HG02571 (cell line): ENCODE data around the gene TRPV3.
"Not testable (repeated sequence)": the region's sequence is repeated elsewhere in the genome, so short reads cannot be mapped to it uniquely, and the experiment has no call there.

Experiments used
- ATAC-seq: cut with Tn5 transposase; IDR thresholded peaks from one replicate; pipeline ENCODE4 v1.9.1; 2021; ENCODE audit warnings: mild to moderate bottlenecking, moderate library complexity; ENCODE audit not compliant: unreplicated experiment

The TRPV3 gene

DNA sequence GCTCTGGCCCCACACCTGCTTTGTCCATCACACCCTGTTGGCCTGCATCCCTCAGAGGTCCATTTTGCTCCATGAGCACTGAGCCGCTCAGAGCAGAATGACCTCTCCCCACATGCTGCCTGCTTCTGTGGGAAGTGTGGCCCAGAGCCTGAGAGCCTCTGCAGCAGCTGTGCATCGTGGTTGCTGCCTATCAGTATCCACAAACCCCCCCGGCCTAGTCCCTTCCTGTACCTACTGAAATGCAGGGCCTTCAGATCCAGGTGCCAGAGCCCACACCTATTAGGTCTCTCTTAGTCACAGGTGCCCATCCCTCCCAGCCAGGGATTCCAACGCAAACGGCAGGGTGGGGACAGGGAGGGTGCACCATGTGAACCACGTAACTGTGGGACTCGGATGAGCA, 16.6 kb upstream of the TRPV3 start:
- no peak for ATAC-seq

DNA sequence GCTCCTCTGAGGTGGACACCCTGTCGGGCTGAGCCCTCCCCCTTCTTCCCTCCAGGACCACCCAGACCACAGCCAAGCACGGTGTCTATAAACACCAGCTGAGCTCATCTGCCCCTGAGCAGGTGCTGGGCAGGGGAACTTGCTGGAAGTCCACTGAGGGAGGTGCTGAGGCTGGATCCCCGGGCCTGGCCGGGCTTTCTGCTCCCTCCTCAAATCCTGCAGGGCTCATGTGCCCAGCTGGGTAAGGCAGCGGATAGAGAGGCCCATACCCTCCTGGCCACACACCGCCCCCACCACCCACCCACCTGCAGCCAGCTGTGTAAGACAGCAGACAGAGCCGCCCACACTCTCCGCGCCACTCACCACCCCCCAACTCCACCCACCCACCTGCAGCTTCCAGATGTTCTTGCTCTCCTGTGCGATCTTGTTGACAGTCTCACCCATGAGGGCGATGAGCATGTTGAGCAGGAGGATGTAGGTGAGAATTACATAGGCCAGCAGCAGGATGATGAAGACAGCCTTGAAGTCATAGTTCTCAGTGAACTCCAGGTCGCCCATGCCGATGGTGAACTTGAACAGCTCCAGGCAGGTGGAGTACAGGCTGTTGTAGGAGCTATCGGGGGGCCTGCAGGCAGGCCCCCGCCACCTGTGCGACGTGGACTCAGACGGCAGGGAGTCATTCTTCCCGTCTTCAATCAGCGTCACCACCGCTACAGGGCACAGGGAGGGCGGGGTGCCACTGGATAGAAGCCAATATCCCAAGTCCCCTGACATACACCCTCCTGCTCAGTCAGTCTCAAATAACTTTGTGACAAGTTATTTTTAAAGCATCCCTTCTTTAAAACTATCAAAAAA, 15.9 kb upstream of the TRPV3 start:
- no peak for ATAC-seq

DNA sequence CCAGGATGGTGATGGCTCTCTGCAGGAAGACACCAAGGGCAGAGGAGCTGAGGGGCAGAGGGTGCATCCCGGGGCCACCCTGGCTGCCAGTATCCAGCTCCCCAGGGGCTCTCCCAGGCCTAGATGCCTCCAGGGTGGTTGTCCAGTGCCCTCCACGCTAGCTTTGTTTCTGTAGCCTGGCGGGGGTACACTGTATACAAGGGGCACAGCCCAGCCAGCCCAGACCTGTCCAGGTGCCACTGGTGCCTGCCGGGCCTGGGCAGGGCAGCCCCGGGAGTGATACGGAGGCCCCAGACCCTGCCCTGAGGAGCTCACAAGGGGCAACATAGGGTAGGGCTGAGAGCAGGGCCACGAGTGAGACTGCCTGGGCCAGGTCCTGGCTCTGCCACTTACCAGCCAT, 14.6 kb upstream of the TRPV3 start:
- ATAC-seq: no peak

DNA sequence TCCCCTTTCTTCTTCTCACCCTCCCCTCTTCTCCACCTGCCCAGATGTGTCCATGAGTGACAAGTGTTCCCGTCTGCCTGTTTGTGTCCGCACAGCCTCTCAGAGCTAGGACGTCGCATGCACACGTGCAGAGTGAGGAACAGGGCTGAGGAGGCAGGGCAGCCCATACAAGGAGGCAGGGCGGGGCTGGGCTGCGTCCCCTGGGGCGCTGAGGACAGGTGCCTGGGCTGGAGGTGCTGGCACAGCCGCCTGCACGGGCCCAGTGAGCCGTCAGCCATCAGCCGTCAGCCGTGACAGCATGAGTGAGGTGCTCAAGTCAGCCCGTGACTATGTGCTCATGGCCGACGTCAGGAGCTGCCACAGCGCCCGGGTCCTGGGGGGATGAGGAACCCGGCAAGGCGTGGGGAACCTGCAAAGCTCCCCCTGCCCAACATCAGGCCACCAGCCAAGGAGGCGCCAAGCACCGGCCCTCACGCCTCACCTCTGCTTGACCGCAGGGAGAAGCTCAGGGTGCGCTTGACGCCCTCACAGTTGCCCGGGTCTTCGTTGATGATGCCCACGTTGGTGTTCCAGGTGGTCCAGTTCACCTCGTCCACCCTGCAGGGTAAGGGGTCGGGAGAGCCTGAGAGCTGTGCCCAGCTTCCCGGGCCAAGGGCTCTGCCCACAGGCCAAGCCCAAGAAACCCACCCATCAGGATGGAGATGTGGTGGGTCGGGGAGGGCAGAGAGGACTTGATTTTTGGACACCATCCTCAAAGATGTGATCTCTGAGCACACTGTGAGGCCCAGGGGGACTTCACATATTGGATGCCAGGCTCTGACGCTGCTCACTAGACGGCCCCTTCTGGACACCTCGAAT, 13.7 kb upstream of the TRPV3 start:
- ATAC-seq: no peak

DNA sequence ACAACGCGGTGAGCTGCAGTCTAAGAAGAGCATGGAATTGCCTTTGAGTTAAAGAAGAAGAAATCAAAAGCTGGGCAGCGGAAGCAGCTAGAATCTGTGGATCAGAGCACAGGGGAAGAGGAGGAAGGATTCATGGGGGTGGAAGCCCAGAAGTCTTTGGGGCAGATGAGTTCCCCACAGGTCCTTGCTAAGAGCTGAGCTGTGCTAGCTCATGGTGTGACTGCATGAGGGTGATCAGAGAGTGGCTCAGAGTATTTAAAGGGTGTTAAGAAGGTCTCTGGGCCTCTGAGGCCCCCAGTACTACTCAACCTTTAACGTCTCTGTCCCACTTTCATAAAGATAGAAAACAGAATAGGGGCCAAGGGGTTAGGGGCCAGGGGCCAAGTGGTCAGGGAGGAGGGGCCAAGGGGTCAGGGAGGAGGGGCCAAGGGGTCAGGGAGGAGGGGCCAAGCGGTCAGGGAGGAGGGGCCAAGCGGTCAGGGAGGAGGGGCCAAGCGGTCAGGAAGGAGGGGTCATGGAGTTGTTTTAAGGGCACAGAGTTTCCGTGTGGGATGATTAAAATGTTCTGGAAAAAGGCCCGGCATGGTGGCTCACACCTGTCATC, 12.0 kb upstream of the TRPV3 start:
- ATAC-seq: no peak

DNA sequence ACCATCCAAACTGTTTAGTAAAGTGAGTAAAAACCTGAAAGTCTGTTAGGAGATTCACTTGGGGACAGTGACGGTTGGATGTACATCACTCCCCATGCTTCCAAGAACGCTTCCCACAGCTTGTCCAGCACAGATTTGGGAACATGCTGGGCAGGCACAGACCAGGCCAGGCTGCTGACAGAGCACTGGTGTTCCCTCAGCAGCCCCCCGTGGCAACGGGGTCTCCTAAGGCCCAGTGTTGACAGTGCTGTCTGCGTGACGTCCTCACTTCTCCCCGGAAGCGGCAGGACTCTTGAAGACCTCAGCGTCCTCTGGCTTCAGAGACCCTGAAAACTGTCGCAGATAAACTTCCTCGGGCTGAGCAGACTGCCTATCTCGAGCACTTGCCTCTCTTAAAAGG, 8.9 kb upstream of the TRPV3 start:
- ATAC-seq: no peak

DNA sequence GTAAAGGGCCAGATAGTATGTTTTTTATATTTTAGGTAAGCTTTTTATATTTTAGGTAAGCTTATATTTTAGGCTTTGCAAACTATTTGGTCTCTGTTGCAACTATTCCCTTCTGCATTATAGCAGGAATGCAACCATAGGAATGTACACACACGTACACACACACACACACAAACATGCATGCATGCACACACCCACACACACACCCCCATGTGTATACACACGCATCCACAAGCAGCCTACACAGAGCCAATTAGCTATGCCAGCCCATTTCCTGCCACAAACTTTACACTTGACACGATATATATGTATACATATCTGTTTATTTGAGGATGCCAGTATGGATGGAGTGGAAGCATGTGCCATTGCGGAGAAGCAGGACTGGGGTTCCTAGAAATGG, 7.5 kb upstream of the TRPV3 start:
- ATAC-seq: no peak

DNA sequence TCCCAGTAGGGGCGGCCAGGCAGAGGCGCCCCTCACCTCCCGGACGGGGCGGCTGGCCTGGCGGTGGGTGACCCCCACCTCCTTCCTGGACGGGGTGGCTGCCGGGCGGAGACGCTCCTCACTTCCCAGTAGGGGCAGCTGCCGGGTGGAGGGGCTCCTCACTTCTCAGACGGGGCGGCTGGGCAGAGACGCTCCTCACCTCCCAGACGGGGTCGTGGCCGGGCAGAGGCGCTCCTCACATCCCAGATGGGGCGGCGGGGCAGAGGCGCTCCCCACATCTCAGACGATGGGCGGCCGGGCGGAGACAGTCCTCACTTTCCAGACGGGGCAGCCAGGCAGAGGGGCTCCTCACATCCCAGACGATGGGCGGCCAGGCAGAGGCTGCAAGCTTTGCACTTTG, 6.6 kb upstream of the TRPV3 start:
- not testable (repeated sequence) for ATAC-seq

DNA sequence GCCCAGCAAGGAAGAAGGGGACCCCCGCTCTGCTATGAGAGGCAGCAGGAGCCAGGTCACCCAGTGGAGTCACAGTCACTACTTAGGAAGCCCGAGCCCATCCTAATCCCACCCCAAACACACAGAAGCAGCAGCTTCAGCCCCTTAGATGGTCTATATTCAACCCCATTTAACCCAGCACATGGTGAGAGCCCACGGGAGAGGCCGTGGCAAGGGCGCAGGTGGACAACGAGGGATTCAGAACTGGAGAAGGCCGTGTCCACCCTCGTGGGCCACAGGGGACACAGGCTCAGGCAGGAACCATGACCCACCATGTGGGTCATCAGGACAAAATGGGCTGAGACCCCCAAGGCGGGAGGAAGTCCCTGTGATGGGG, 1.6 kb upstream of the TRPV3 start:
- ATAC-seq: no peak

DNA sequence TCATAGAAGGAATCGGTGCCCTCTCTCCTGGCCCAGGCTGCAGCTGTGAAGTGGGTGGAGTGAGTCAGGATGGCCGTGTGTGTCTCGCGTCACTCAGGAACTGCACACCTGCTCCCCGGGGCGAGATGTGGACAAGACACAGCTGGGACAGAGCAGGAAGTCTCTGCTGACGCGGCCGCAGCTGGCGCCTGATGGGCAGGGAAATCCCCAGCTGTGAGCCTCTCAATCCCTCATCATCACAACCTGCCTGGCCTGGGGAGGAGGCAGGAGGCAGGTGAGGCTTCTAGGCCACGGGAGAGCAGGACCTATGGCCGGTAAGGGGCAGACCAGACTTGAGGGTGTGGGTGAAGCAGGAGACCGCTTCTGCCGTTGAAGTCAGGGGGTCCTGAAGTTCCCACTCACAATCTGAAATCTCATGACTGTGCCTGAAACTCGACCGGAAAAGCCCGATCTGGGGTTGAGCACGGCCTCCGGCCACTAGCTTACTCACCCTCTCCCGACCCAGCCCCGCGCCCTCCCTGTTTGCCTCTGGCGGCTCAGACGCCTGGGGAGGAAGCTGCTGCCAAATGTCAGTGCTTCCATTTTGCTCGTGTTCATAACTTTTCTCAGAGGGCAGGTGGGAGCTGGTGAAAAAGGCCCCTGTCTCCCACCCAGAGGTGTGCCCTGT, 1.1 kb upstream of the TRPV3 start:
- peak; percentile 59 for ATAC-seq

DNA sequence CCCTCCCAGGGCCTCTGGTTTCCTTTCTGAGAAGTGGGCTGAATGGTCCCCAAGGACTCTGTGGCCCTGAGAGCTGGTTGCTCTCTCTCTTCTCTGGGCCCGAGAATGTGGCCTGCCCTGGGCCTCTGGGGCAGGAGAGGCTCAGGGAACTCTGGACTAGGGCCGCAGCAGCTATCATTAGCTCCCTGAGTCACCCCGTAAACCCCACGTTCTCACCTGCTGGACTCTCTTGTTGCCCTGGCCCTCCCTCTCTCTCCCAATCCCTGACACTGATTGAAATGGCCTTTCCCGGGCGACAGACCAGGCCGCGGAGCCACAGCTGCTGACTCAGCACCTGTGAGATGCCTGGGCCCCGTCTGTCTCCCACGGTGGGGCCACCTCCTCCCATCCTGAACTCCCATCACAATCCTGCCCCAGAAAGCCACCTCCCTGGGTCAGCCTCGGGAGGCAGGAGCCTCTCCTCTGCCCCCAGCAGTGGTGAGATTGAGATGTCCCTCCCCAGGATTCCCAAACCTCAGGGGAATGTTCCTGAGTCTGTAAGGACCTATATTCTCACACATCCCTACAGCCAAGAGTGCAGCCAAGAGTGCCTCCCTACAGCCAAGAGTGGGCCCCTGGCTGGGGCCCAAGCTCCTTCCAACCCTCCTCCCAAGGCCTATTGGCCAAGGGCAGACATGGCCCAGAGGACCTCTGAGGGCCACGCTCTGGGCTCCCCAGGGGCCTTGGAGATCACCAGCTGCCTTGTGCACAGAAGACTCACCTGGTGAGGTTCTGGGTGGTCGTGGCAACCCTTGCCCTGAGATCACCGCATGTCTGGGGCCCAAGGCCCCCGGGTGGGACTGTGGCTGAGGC, 470 bp downstream of the TRPV3 start:
- peak; percentile 2 for ATAC-seq

DNA sequence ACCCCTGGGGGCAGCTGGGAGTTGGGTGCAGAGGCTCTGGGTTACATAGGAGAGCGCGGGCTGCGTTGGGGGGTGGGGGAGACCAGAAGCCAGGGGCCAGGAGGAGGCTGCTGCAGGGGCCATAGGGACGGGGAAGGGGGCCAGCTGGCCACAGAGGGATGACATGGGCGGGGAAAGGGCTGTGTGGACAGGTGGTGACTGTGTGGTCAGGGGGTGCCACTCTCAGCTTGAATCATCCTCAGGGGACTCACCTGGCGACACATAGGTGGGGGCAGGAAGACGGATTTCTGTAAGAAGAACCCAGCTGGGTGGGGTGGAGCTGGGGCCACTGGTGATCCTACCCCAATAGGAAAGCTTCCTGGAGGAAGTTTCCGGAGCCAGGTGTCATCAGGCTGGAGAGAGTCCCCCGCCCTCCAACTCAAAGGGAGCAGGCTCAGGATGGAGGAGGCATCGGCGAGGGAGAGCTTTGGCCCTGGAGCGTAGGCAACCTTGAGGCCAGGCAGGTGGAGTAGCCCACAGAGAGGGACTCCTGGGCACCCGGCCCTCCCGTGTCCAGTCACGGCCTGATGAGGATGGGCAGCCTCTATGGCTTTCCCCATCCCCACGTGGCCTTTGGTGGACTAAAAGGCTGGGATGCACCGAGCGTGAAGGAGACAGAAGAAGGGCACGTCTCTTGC, 1.2 kb downstream of the TRPV3 start:
- ATAC-seq: no peak

DNA sequence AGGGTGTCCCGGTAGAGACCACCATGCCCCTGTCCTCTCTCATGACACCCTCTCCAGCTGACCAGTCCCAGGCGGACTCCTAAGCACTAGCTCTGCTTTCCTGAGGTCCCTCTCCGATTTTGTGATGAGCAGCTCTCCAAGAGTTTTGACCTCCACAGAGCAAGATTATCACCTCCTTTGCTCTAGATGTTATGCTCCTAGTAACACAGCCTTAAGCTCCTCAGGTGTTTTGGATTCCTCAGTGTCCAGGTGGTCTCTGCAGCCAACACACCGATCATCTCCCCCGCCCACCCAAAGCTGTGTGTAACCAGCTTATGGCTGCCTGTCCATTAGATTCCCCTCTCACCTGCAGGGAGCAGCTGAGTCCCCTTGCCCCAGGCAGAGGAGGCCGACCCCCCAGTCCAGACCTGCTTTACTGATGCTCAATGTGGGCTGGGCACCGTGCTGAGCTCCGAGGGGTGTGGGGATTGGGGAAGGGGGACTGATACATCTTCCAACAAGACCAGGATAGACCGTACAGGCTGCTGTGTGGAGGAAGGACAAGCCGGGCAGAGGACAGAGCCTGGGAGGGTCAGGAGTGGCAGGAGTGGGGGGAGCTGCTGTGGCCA, 2.3 kb downstream of the TRPV3 start:
- ATAC-seq: no peak

DNA sequence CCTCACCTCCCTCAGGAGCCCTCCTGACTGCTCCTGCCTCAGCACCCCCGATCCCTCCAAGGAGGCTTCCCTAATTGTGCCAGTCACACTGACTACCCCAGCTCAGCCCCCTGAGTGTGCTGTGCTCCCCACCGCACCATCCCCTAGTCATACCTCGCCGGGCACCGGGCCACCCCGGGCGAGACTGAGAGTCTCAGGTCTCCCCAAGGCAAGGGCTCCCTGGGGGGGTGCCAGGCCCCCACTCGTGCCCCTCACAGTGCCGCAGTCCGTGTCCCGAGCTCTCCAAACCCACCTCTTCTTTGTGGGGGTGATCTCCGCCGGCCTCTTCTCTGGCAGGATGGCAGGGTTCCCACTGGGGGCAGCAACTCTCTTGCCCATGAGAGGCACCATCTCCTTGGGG, 3.2 kb downstream of the TRPV3 start:
- no peak for ATAC-seq

DNA sequence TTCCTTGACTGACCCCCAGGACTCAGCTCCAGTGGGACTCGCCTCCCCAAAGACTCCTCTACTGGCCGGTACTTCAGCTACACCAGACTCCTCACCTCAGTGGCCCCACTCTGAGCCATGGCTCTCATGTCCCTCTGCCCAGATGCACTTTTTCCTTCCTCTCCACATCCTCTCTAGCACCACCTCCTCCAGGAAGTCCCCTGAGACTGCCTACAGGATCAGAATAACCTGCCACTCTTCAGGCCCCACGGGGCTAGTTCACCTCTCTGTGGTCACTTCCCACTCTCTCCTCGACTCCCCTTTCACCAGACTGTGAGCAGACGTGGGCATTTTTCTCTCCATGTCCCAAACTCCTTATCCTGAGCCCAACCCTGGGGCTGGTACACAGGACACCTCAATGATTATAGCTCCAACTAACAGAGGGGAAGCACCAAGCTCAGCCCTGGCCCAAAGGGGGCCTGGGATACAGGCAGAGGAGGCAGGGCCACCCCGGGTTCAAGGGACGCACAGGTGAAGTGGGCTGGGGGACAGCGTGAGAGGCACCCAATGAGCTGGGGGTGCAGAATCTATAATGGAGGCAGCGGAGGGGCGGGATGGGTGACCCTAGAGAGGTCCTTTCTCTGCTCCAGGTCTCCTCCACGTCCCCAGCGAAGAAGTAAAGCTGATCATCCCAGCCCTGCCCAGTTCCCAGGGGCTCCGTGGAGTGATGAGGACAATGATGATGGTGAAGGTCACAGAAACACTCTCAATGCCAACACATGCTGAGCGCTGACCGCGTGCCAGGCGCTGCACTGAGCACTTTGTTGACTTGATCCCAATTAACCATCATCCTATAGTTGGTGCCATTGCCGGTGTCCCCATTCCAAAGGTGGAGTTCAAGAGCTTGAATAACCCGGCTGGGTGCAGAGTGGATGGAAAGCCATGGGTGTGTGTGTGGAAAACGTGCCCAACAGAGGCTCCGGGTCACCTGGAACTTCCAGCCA, 3.9 kb downstream of the TRPV3 start:
- no peak for ATAC-seq

DNA sequence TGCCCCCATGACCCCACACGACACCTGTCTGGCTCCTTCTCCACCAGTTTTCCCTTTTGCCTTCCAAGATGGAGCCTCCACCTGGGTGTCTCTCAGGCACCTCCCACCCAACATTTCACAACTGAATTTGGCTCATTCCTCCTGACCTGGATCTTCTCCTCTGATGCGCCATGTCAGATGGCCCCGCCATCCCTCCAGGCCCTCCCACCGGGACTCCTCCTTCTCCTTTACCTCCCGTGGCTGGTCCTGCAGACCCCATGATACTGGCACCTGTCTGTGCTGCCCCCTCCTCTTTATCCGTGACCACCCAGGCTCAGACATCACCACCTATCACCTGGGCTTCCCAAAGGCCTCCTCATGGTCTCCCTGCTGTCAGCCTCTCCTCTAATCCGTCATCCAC, 4.7 kb downstream of the TRPV3 start:
- ATAC-seq: no peak

DNA sequence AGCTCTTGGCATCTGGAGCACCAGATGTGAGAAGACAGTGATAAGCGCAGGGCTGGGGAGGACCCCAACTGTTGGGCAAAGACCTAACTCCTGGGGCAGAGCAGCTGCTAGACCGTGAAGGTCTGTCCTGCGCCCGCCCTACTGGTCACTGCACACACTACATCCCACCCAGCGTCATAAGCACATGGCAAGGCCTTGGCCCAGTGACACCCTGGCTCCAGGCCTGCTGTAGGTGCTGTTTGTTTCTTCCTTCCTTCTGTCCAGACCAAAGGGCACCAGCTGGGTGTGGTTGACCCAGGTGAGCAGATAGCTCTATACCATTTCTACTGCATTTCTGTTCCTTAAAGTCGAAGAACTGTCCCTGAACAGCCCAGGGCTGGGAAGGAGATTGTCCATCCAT, 6.4 kb downstream of the TRPV3 start:
- ATAC-seq: no peak

DNA sequence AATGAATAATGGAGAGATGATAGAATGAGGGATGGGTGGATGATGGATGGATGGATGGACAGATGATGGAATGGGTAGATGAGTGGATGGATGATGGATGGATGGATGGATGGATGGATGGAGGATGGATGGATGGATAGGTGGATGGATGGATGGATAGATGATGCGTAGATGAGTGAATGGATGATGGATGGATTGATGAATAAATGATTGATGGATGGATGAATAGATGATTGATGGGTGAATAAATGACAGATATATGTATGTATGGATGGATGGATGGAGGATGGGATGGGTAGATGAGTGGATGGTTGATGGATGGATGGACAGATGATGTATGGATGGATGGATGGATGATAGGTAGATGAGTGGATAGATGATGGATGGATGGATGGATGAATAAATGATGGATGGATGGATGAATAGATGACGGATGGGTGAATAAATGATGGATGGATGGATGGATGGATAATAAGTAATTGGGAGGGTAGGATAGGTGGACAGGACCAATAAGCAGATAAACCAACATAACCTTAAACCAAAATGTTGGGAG, 7.9 kb downstream of the TRPV3 start:
- no peak for ATAC-seq
